IMR-90 (cell line): Measurements from ENCODE around the gene UBXN2A. TPM values are rescaled to one million over a fixed set of nuclear protein-coding genes. Genes with fewer than 3 reads are reported as not detected.

Experiments used
- ATAC-seq: fragments of 200-7000 bp; cut with Tn5 transposase; 2 replicates; pipeline ENCODE4 v1.9.1; 2020; ENCODE audit warnings: low read depth, mild to moderate bottlenecking, moderate library complexity
- BruUV-seq: library from RNA; stranded (reverse); fragments of 400-500 nt; replicated peaks from 2 replicates; lab custom pipeline; 2021; lab: Mats Ljungman, UMichigan
- CTCF ChIA-PET: fragments of 300-600 bp; formaldehyde crosslinking; extraction: SDS; loops from one replicate; lab custom pipeline; 2021; ENCODE audit warnings: antibody characterized with exemption; lab: Yijun Ruan, JAX
- POLR2A ChIA-PET: fragments of 300-600 bp; sonication (Branson Sonifier 250); formaldehyde crosslinking; loops from one replicate; lab custom pipeline; 2022; ENCODE audit warnings: antibody characterized with exemption; ENCODE audit not compliant: unreplicated experiment; lab: Charles Lee
- DNase-seq: peaks from one replicate; pipeline ENCODE4 v3.0.0; 2013
- H2AFZ ChIP-seq: replicated peaks from 2 replicates; pipeline ENCODE3; 2013; ENCODE audit warnings: low read length, mild to moderate bottlenecking; ENCODE audit not compliant: poor library complexity
- H2AK5ac ChIP-seq: 2 replicates; pipeline ENCODE4 v1.6.1; 2013; ENCODE audit warnings: low read depth, low read length, inconsistent platforms
- H2AK9ac ChIP-seq: replicated peaks from 2 replicates; pipeline ENCODE3; 2013; ENCODE audit warnings: mild to moderate bottlenecking, low read depth, low read length, moderate library complexity; ENCODE audit not compliant: poor library complexity
- H2BK120ac ChIP-seq: 2 replicates; pipeline ENCODE4 v1.6.1; 2013; ENCODE audit warnings: low read depth, low read length, inconsistent platforms
- H2BK15ac ChIP-seq: 3 replicates; pipeline ENCODE4 v1.6.1; 2013; ENCODE audit warnings: low read depth, low read length, inconsistent platforms
- H2BK20ac ChIP-seq: 2 replicates; pipeline ENCODE4 v1.6.1; 2013; ENCODE audit warnings: low read depth, mild to moderate bottlenecking, inconsistent platforms, low read length, moderate library complexity
- H2BK5ac ChIP-seq: 2 replicates; pipeline ENCODE4 v1.6.1; 2013; ENCODE audit warnings: mild to moderate bottlenecking, low read depth, low read length, inconsistent platforms; ENCODE audit not compliant: poor library complexity, severe bottlenecking
- H3K14ac ChIP-seq: replicated peaks from 2 replicates; pipeline ENCODE4 v1.6.1; 2013; ENCODE audit warnings: low read depth, low read length, inconsistent platforms
- H3K18ac ChIP-seq: 2 replicates; pipeline ENCODE4 v1.6.1; 2013; ENCODE audit warnings: low read depth, low read length, control low read depth
- H3K23ac ChIP-seq: 2 replicates; pipeline ENCODE4 v1.6.1; 2013; ENCODE audit warnings: low read depth, low read length, inconsistent platforms
- H3K27ac ChIP-seq: 2 replicates; pipeline ENCODE4 v1.5.1; 2013; ENCODE audit warnings: mild to moderate bottlenecking, control low read depth, low read length; ENCODE audit not compliant: insufficient read depth
- H3K27me3 ChIP-seq: 2 replicates; pipeline ENCODE4 v1.6.1; 2013; ENCODE audit warnings: low read length; ENCODE audit not compliant: control insufficient read depth, insufficient read depth
- H3K36me3 ChIP-seq: 2 replicates; pipeline ENCODE4 v1.6.1; 2013; ENCODE audit warnings: low read length, mixed read lengths; ENCODE audit not compliant: control insufficient read depth, insufficient read depth
- H3K4ac ChIP-seq: 2 replicates; pipeline ENCODE4 v1.6.1; 2013; ENCODE audit warnings: low read depth, low read length, inconsistent platforms
- H3K4me1 ChIP-seq: 2 replicates; pipeline ENCODE4 v1.6.1; 2013; ENCODE audit warnings: low read length, mixed read lengths; ENCODE audit not compliant: control insufficient read depth, insufficient read depth
- H3K4me2 ChIP-seq: 2 replicates; pipeline ENCODE4 v1.6.1; 2013; ENCODE audit warnings: low read depth, mild to moderate bottlenecking, control low read depth, low read length, moderate library complexity
- H3K4me3 ChIP-seq: 2 replicates; pipeline ENCODE4 v1.5.1; 2013; ENCODE audit warnings: low read depth, mild to moderate bottlenecking, control low read depth, low read length, moderate library complexity; ENCODE audit not compliant: insufficient read depth
- H3K56ac ChIP-seq: 2 replicates; pipeline ENCODE4 v1.6.1; 2013; ENCODE audit warnings: low read length, inconsistent platforms; ENCODE audit not compliant: insufficient read depth; ENCODE audit errors: extremely low read depth
- H3K79me1 ChIP-seq, 2 experiments: 2 replicates each; pipeline ENCODE4 v1.6.1; 2013; ENCODE audit warnings: low read length in 2 of 2, inconsistent platforms in 1 of 2, low read depth in 1 of 2
- H3K9ac ChIP-seq: 2 replicates; pipeline ENCODE4 v1.6.1; 2013; ENCODE audit warnings: low read depth, low read length, control low read depth
- H3K9me1 ChIP-seq: 2 replicates; pipeline ENCODE4 v1.6.1; 2013; ENCODE audit warnings: low read length, inconsistent platforms; ENCODE audit not compliant: insufficient read depth
- H3K9me3 ChIP-seq: 2 replicates; pipeline ENCODE4 v1.6.1; 2013; ENCODE audit warnings: low read length; ENCODE audit not compliant: control insufficient read depth, insufficient read depth
- H4K20me1 ChIP-seq: 2 replicates; pipeline ENCODE4 v1.6.1; 2013; ENCODE audit warnings: low read length, inconsistent platforms; ENCODE audit not compliant: insufficient read depth
- H4K5ac ChIP-seq: 2 replicates; pipeline ENCODE4 v1.6.1; 2013; ENCODE audit warnings: mild to moderate bottlenecking, low read depth, low read length, control low read depth
- H4K8ac ChIP-seq, 2 experiments: 2 replicates each; pipeline ENCODE4 v1.6.1; 2013; ENCODE audit warnings: low read depth in 2 of 2, low read length in 2 of 2, control low read depth in 1 of 2, inconsistent platforms in 1 of 2
- H4K91ac ChIP-seq: 2 replicates; pipeline ENCODE4 v1.6.1; 2013; ENCODE audit warnings: low read depth, low read length, inconsistent platforms; ENCODE audit not compliant: insufficient read depth
- BHLHE40 ChIP-seq: fragments of 150-350 bp; IDR thresholded peaks from 2 replicates; pipeline ENCODE4 v1.6.1; 2016; ENCODE audit warnings: mild to moderate bottlenecking, low read depth, low read length
- CEBPB ChIP-seq: IDR thresholded peaks from 2 replicates; pipeline ENCODE4 v1.6.1; 2012; ENCODE audit warnings: low read depth, low read length, improper control_type of control experiment
- CHD1 ChIP-seq: IDR thresholded peaks from 2 replicates; pipeline ENCODE4 v1.6.1; 2012; ENCODE audit warnings: low read depth, low read length, improper control_type of control experiment
- FOS ChIP-seq: fragments of 150-350 bp; IDR thresholded peaks from 2 replicates; pipeline ENCODE4 v1.6.1; 2016; ENCODE audit warnings: low read depth, low read length
- MAFK ChIP-seq: IDR thresholded peaks from 2 replicates; pipeline ENCODE4 v1.6.1; 2012; ENCODE audit warnings: low read depth, low read length, improper control_type of control experiment
- MAZ ChIP-seq: IDR thresholded peaks from 2 replicates; pipeline ENCODE4 v1.6.1; 2012; ENCODE audit warnings: low read depth, mild to moderate bottlenecking, low read length, improper control_type of control experiment, moderate library complexity, borderline replicate concordance
- MXI1 ChIP-seq: IDR thresholded peaks from 2 replicates; pipeline ENCODE4 v1.6.1; 2012; ENCODE audit warnings: low read depth, mild to moderate bottlenecking, low read length, moderate library complexity, borderline replicate concordance
- NFE2L2 ChIP-seq: fragments of 150-350 bp; IDR thresholded peaks from 2 replicates; pipeline ENCODE4 v1.6.1; 2016; ENCODE audit warnings: low read depth, mild to moderate bottlenecking, low read length
- RAD21 ChIP-seq: IDR thresholded peaks from 2 replicates; pipeline ENCODE4 v1.6.1; 2012; ENCODE audit warnings: low read length, improper control_type of control experiment
- RCOR1 ChIP-seq: IDR thresholded peaks from 2 replicates; pipeline ENCODE4 v1.6.1; 2012; ENCODE audit warnings: mild to moderate bottlenecking, low read length, improper control_type of control experiment; ENCODE audit not compliant: insufficient replicate concordance
- RFX5 ChIP-seq: IDR thresholded peaks from 2 replicates; pipeline ENCODE4 v1.8.0; 2012; ENCODE audit warnings: low read depth, mild to moderate bottlenecking, low read length, moderate library complexity
- USF2 ChIP-seq: fragments of 150-350 bp; IDR thresholded peaks from 2 replicates; pipeline ENCODE4 v1.6.1; 2017; ENCODE audit warnings: mild to moderate bottlenecking, antibody characterized with exemption, low read length, low read depth
- WGBS, 2 experiments: methylation state at CpG; one replicate each; pipeline versions ENCODE4 v1.1.5 to v1.1.7; 2013; ENCODE audit warnings: missing lambda C conversion rate in 2 of 2; ENCODE audit not compliant: insufficient read length in 1 of 2; ENCODE audit errors: extremely low coverage in 2 of 2; 5-methylcytosine and 5-hydroxymethylcytosine counted together
- dilution Hi-C: fragments of 300-500 bp; cut with HindIII; formaldehyde crosslinking; loops from one replicate; pipeline ENCODE4 v1.14.3; 2018; ENCODE audit warnings: low sequenced_read_pairs; ENCODE audit not compliant: unreplicated experiment
- in situ Hi-C: fragments of 300-500 bp; cut with MboI; formaldehyde crosslinking; loops from 3 replicates; pipeline ENCODE4 v1.14.3; 2019; ENCODE audit warnings: low sequenced_read_pairs, inconsistent platforms, mixed read lengths
- intact Hi-C: fragments of 100-400 bp; cut with micrococcal nuclease; formaldehyde crosslinking; loops from 2 replicates; pipeline ENCODE4 v1.10.0; 2022
- polyA plus RNA-seq, 3 experiments: library from polyadenylated mRNA; depleted of rRNA; stranded (reverse); fragments of >200 nt; gene quantifications; 2 replicates each; pipeline ENCODE4 v1.2.3, GENCODE V29; 2012; ENCODE audit warnings: low replicate concordance in 1 of 3
- total RNA-seq: library from RNA; depleted of rRNA; stranded (reverse); fragments of >200 nt; gene quantifications from 2 replicates; pipeline ENCODE4 v1.2.3, GENCODE V29; 2012

The UBXN2A gene
- total and polyA plus RNA-seq, 2 of the 4 experiments (the other 2 are of a cell fraction) = 4.6 to 7.7 TPM

- Histone ChIP-seq H2AK9ac (no peak overlapping the region), H4K8ac (no peak overlapping the region), H3K9me1 (peaks cover 9% of the 10 kb centered on the region), H2BK20ac (no peak overlapping the region), H2BK15ac (no peak overlapping the region), H4K5ac (no peak overlapping the region), H3K4me1 (peaks cover 6% of the 10 kb centered on the region), H3K4me3 (no peak overlapping the region), H3K9me3 (no peaks in the 10 kb centered on the region), H2BK5ac (no peak overlapping the region), H3K27me3 (no peaks in the 10 kb centered on the region), H3K4me2 (no peak overlapping the region), H3K56ac (no peak overlapping the region), H2BK120ac (no peak overlapping the region), H2AK5ac (no peak overlapping the region), H3K4ac (no peak overlapping the region), H3K27ac (no peak overlapping the region), H4K20me1 (peaks cover 27% of the 10 kb centered on the region), H3K36me3 (no peaks in the 10 kb centered on the region), H3K9ac (no peak overlapping the region), H3K14ac (no peak overlapping the region), H2AFZ (no peak overlapping the region), H3K79me1 (peaks cover 16 to 39% of the 10 kb centered on the region in 2 experiments), H3K18ac (no peak overlapping the region), H4K91ac (no peak overlapping the region), H3K23ac (no peak overlapping the region)
- BruUV-seq = no TSS peak
- CTCF ChIA-PET = interaction anchor here (0.6 to 1.4 kb wide), 2 partner anchors 23 to 433 kb away, joined by 3 to 5 read pairs; partner anchors contain the start of gene ATAD2B
- dilution Hi-C loops = no loop called here
- in situ Hi-C loops = no loop called here
- intact Hi-C loops = no loop called here
- no peak for DNase-seq
- POLR2A ChIA-PET = interaction anchor here (0.6 kb wide), 1 partner anchor 934 kb away, joined by 3 read pairs; no protein-coding TSS in a partner anchor
- TF ChIP-seq RCOR1 = no peak
- TF ChIP-seq CHD1 = no peak
- TF ChIP-seq RAD21 = no peak
- no peak for TF ChIP-seq MXI1
- no peak for TF ChIP-seq NFE2L2
- TF ChIP-seq FOS = no peak
- TF ChIP-seq RFX5 = no peak
- TF ChIP-seq CEBPB = no peak
- TF ChIP-seq BHLHE40 = no peak
- no peak for TF ChIP-seq USF2
- no peak for TF ChIP-seq MAFK
- no peak for TF ChIP-seq MAZ
- no CpG with 5 or more reads among the region's 1 CpG for WGBS, 2 experiments
- no peak for ATAC-seq
These were observed 36.0 kb upstream of the UBXN2A start for GRCh38 chr2:23904215-23904614.
